Uterus (tissue), 4 donors: ENCODE results near the gene NLRP6. TPM values are rescaled to one million over a fixed set of nuclear protein-coding genes. Genes with fewer than 3 reads are reported as not detected.
"Not testable (repeated sequence)": the region's sequence is repeated elsewhere in the genome, so short reads cannot be mapped to it uniquely, and the experiment has no call there.

Experiments
- DNase-seq, 2 donors: peaks; one replicate each; pipeline ENCODE4 v3.0.0-alpha.2; 2019 to 2020
- H3K27ac ChIP-seq, 2 donors: fragments of 200-600 bp; sonication (generic); 1 replicate in 1 of 2; 2 replicates in 1 of 2; pipeline ENCODE4 v1.5.1; 2016 to 2018
- H3K27me3 ChIP-seq, 2 donors: fragments of 200-600 bp; sonication (generic); one replicate each; pipeline ENCODE4 v1.5.1; 2018 to 2019; ENCODE audit warnings: control low read depth in 1 of 2
- H3K36me3 ChIP-seq, 2 donors: fragments of 200-600 bp; sonication (generic); one replicate each; pipeline ENCODE4 v1.5.1; 2019; ENCODE audit warnings: control low read depth in 1 of 2
- H3K4me1 ChIP-seq, 2 donors: fragments of 200-600 bp; sonication (generic); one replicate each; pipeline ENCODE4 v1.5.1; 2018 to 2019; ENCODE audit warnings: control low read depth in 1 of 2
- H3K4me3 ChIP-seq, 2 donors: fragments of 200-600 bp; sonication (generic); 1 replicate in 1 of 2; 2 replicates in 1 of 2; pipeline ENCODE4 v1.5.1; 2018 to 2019; ENCODE audit warnings: mild to moderate bottlenecking in 1 of 2
- H3K9me3 ChIP-seq, 2 donors: fragments of 200-600 bp; sonication (generic); one replicate each; pipeline ENCODE4 v1.5.1; 2019; ENCODE audit warnings: control low read depth in 1 of 2
- POLR2A ChIP-seq, 2 donors: fragments of 450-650 bp; IDR thresholded peaks; one replicate each; pipeline ENCODE4 v1.6.1; 2016; ENCODE audit warnings: antibody characterized with exemption in 2 of 2, mild to moderate bottlenecking in 1 of 2, moderate library complexity in 1 of 2
- intact Hi-C: fragments of 100-400 bp; cut with DNase I; formaldehyde crosslinking; loops from one replicate; pipeline ENCODE4 v1.15.1; 2023; ENCODE audit warnings: low total_unique reads
- total RNA-seq, 4 donors: library from RNA; depleted of rRNA in 3 of 4; stranded (reverse); fragments of >200 nt in 3 of 4; gene quantifications; one replicate each; pipeline versions ENCODE4 v1.1.0 to v1.2.4, GENCODE V29; 2014 to 2023
- TF ChIP-seq, protein P1 (sequence below), 4 experiments: fragments of 200-600 bp in 2 of 4; fragments of 450-650 bp in 2 of 4; sonication (generic) in 2 of 4; IDR thresholded peaks; one replicate each; pipeline ENCODE4 v1.5.1; 2016 to 2019; ENCODE audit warnings: antibody characterized with exemption in 4 of 4, mild to moderate bottlenecking in 2 of 4, moderate library complexity in 1 of 4
- donor health status: DM: yes; HTN: yes; CAD: no.

The NLRP6 gene
- total RNA-seq, 4 donors from 2014 or later: 0.30 to 0.51 TPM; not detected in 2

DNA sequence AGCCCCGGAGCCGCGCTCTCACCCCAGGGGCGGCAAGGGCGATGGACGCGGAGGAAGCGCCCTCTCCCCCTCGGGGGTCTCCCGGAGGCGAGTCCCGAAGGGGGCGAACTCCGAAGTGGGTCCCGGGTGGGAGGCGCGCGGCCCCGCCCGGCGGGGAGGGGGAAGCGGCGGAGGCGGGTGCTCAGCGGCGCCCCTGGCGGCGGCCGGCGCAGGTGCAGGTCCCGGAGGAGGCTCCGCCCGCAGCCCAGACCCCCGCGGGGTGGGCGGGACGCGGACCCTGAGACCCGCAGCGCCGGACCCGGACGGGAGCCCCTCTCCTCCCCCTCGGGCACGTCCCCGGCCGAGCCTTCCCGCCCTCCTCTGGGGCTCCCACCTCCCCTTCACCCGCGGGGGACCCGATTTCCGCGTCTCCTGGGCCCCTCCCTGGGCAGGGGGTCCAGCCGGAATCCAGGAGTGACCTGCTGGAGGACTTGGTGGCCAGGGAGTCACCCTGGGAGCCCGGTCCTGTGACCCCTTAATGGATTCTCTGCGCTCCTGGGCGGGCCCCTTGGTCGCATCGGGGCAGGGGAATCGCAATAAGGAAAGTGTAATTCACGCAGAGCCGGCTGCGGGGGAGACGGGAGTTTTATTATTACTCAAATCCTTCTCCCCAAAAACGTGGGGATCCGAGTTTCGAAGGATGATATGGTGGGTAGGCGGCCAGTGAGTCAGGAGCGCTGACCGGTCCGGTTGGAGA, 33.0 kb downstream of the NLRP6 start:
- H3K36me3 ChIP-seq, DNase-seq, H3K4me1 ChIP-seq, intact Hi-C loops, H3K27me3 ChIP-seq, H3K9me3 ChIP-seq: not testable (repeated sequence)
- peak overlapping the region; percentile 91 to 99 for H3K27ac ChIP-seq
- H3K4me3 ChIP-seq: peak overlapping the region; percentile 19 to 38

DNA sequence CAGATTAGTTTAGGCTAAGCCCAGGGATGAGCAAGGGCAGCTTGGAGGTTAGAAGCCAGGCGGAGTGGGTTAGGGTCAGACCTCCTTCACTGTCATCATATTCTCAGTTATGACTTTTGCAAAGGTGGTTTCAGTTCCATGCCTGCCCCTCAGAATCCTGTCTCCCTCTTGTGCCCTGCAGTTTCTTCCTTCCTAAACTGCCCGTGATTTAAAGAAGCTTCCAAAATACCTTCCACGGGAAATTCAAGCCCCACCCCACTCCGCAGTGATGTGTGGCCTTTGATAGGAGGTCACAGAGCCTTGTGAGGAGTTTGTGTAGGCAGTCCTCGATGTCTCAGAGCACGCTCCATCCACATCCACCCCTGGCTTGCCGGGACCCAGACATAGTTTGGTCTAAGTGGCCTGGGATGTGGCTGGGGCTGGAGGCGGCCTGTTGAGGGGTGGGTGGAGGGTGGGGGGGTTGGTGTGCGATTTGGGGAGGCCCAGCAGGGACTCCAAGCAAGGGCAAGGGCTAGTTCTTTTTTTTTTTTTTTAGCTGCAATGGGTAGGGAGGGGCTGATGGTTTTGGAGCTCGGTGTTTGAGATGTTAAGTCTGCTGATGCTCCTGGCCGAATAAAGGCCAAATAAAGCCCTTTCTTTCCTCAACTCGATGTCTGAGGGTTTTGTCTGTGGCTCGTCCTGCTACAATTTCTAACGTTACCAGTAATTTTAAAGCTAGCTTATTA, 34.0 kb downstream of the NLRP6 start:
- peaks cover 6 to 8% of the 10 kb centered on the region in 2 donors for H3K4me1 ChIP-seq
- DNase-seq: no peak
- peak overlapping the region; percentile 19 to 38 for H3K4me3 ChIP-seq
- H3K36me3 ChIP-seq: no peaks in the 10 kb centered on the region
- H3K27me3 ChIP-seq: no peaks in the 10 kb centered on the region
- no peaks in the 10 kb centered on the region for H3K9me3 ChIP-seq
- peak overlapping the region; percentile 91 to 99 for H3K27ac ChIP-seq
- TF ChIP-seq, protein P1, sequence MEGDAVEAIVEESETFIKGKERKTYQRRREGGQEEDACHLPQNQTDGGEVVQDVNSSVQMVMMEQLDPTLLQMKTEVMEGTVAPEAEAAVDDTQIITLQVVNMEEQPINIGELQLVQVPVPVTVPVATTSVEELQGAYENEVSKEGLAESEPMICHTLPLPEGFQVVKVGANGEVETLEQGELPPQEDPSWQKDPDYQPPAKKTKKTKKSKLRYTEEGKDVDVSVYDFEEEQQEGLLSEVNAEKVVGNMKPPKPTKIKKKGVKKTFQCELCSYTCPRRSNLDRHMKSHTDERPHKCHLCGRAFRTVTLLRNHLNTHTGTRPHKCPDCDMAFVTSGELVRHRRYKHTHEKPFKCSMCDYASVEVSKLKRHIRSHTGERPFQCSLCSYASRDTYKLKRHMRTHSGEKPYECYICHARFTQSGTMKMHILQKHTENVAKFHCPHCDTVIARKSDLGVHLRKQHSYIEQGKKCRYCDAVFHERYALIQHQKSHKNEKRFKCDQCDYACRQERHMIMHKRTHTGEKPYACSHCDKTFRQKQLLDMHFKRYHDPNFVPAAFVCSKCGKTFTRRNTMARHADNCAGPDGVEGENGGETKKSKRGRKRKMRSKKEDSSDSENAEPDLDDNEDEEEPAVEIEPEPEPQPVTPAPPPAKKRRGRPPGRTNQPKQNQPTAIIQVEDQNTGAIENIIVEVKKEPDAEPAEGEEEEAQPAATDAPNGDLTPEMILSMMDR (IDR thresholded peaks at IDR 0.05): no peak
- no peak for TF ChIP-seq POLR2A (IDR thresholded peaks at IDR 0.05)
- intact Hi-C loops: no loop called here

DNA sequence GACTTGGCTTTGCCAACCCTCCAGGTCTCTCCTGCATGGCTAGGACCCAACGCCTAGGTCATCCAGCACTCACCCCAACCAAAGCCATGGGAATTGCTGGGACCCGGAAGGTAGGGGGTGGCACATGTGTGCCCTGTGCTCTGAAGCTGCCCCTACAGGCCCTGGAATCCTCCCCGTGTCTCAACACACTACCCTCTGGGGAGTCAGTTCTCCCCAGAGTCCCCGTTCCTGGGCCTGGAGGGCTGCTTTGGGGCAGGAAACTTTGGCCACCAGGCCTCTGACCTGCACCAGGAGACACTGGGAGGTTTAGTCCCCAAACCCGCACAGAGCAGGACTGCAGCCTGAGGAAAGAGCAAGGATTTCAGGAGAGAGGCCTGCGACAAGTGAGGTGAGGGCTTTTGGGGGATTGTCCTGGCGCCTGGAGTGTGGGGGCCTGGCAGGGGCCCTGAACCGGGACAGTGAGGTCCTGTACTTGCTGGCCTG, 35.1 kb downstream of the NLRP6 start:
- H3K27me3 ChIP-seq: no peaks in the 10 kb centered on the region
- H3K27ac ChIP-seq: peak overlapping the region; percentile 91 to 99
- intact Hi-C loops: no loop called here
- no peaks in the 10 kb centered on the region for H3K36me3 ChIP-seq
- H3K9me3 ChIP-seq: no peaks in the 10 kb centered on the region
- H3K4me3 ChIP-seq: peak overlapping the region; percentile 45 to 61
- TF ChIP-seq, protein P1 (IDR thresholded peaks at IDR 0.05): no peak
- TF ChIP-seq POLR2A (IDR thresholded peaks at IDR 0.05): no peak
- H3K4me1 ChIP-seq: peaks cover 6 to 8% of the 10 kb centered on the region in 2 donors
- no peak for DNase-seq

DNA sequence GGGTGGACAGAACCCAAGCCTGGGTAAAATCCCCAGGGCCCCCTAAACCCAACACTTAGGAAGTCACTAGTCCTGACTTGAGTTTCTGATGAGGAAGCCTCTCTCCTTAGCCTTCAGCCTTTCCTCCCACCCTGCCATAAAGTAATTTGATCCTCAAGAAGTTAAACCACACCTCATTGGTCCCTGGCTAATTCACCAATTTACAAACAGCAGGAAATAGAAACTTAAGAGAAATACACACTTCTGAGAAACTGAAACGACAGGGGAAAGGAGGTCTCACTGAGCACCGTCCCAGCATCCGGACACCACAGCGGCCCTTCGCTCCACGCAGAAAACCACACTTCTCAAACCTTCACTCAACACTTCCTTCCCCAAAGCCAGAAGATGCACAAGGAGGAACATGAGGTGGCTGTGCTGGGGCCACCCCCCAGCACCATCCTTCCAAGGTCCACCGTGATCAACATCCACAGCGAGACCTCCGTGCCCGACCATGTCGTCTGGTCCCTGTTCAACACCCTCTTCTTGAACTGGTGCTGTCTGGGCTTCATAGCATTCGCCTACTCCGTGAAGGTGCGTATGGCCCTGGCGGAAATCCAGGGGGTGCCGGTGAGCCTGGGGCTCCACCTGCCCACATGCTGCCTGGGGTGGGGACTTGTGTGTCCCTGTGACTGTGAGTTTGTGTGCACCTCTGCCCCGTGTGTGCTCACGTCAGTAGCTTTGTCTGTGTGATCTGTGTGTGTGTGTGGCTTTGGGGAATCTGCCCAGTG, 35.8 kb downstream of the NLRP6 start, which contains the start of gene IFITM1:
Gene IFITM1, plus strand, starts transcription at position 254 of the 767 bp plus-strand sequence. Its CDS starts 131 bp downstream, at position 385.
- DNase-seq: peak in 1 of 2 donors; percentile 62

DNA sequence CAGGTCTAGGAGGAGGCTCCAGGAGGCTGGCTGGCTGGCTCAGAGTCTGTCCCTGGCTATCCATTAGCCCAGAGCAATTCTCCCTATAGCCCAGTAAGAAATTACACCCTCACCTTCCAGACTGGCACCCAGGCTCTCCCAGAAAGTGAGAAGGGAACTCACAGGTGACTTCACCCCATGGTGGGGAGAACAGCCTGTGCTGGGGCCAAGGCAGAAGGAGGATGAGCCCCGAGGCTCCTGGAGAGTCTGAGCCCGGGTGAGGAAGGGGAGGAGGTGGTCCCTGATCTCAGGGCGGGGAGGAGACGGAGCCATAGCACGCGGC, 36.3 kb downstream of the NLRP6 start:
- DNase-seq, H3K27me3 ChIP-seq, H3K36me3 ChIP-seq, H3K9me3 ChIP-seq, H3K4me1 ChIP-seq, intact Hi-C loops: not testable (repeated sequence)
- Histone ChIP-seq H3K4me3 (peak overlapping the region; percentile 45 to 61), H3K27ac (peak overlapping the region; percentile 91 to 99)

More for the DNA sequence above, 35.8 kb downstream of the NLRP6 start, which contains the start of gene IFITM1:
- intact Hi-C loops: no loop called here
- no peaks in the 10 kb centered on the region for H3K27me3 ChIP-seq
- no peaks in the 10 kb centered on the region for H3K9me3 ChIP-seq
- peaks cover 6 to 8% of the 10 kb centered on the region in 2 donors for H3K4me1 ChIP-seq
- TF ChIP-seq, protein P1 (IDR thresholded peaks at IDR 0.05): no peak
- TF ChIP-seq POLR2A (IDR thresholded peaks at IDR 0.05): peak; percentile 86 to 95
- peak within 1 kb of the TSS; percentile 45 to 61 for H3K4me3 ChIP-seq
- no peaks in the 10 kb centered on the region for H3K36me3 ChIP-seq
- peak within 1 kb of the TSS; percentile 91 to 99 for H3K27ac ChIP-seq
